Mucosa of rectum (tissue), 2 donors: Measurements from ENCODE around the gene ZKSCAN2.
A peak's percentile ranks its signal among the peaks of the same experiment; 100 is the strongest.

ENCODE experiments used
- H3K27ac ChIP-seq, 2 donors: one replicate each; pipeline ENCODE4 v1.7.0; 2013; ENCODE audit warnings: inconsistent platforms in 2 of 2, low read depth in 2 of 2, low read length in 2 of 2
- H3K27me3 ChIP-seq, 2 donors: one replicate each; pipeline ENCODE4 v1.7.0; 2013; ENCODE audit warnings: low read length in 2 of 2; ENCODE audit not compliant: control insufficient read depth in 2 of 2, insufficient read depth in 2 of 2
- H3K36me3 ChIP-seq, 2 donors: one replicate each; pipeline ENCODE4 v1.7.0; 2013; ENCODE audit warnings: low read length in 2 of 2; ENCODE audit not compliant: control insufficient read depth in 2 of 2, insufficient read depth in 2 of 2
- H3K4me1 ChIP-seq, 2 donors: one replicate each; pipeline ENCODE4 v1.7.0; 2013; ENCODE audit warnings: low read length in 2 of 2, mild to moderate bottlenecking in 1 of 2; ENCODE audit not compliant: control insufficient read depth in 2 of 2, insufficient read depth in 2 of 2
- H3K4me3 ChIP-seq, 2 donors: one replicate each; pipeline ENCODE4 v1.7.0; 2013; ENCODE audit warnings: low read length in 2 of 2
- H3K9ac ChIP-seq, 2 donors: one replicate each; pipeline ENCODE4 v1.7.0; 2013; ENCODE audit warnings: low read length in 2 of 2, low read depth in 1 of 2, mild to moderate bottlenecking in 1 of 2
- H3K9me3 ChIP-seq, 2 donors: one replicate each; pipeline ENCODE4 v1.7.0; 2013; ENCODE audit warnings: low read length in 2 of 2; ENCODE audit not compliant: control insufficient read depth in 2 of 2
- donor health status: healthy.
- donor health status: Normal muscosa, but diverticular disease.

The ZKSCAN2 gene

GRCh38 chr16:25265968-25266367 lies 8.3 kb upstream of the ZKSCAN2 start:
- Histone ChIP-seq H3K27ac (no peak overlapping the region), H3K9me3 (no peaks in the 10 kb centered on the region), H3K4me3 (no peak overlapping the region), H3K9ac (no peak overlapping the region), H3K36me3 (peaks cover 0 to 9% of the 10 kb centered on the region in 2 donors), H3K27me3 (no peaks in the 10 kb centered on the region), H3K4me1 (no peaks in the 10 kb centered on the region)

GRCh38 chr16:25264597-25264996 lies 7.0 kb upstream of the ZKSCAN2 start:
- Histone ChIP-seq H3K4me3 (no peak overlapping the region), H3K9ac (no peak overlapping the region), H3K36me3 (peaks cover 0 to 9% of the 10 kb centered on the region in 2 donors), H3K4me1 (no peaks in the 10 kb centered on the region), H3K27ac (no peak overlapping the region), H3K27me3 (no peaks in the 10 kb centered on the region), H3K9me3 (no peaks in the 10 kb centered on the region)

- H3K4me3 ChIP-seq, result no peak overlapping the region
- no peaks in the 10 kb centered on the region for H3K27me3 ChIP-seq
- H3K9ac ChIP-seq, result no peak overlapping the region
- H3K9me3 ChIP-seq, result no peaks in the 10 kb centered on the region
- peaks cover 14 to 20% of the 10 kb centered on the region in 2 donors for H3K4me1 ChIP-seq
- H3K36me3 ChIP-seq, result peaks cover 0 to 8% of the 10 kb centered on the region in 2 donors
- H3K27ac ChIP-seq, result no peak overlapping the region
These were observed 2.8 kb upstream of the ZKSCAN2 start for GRCh38 chr16:25260416-25260815.

GRCh38 chr16:25258861-25259179 lies 1.2 kb upstream of the ZKSCAN2 start:
- Histone ChIP-seq H3K4me3 (peak overlapping the region; percentile 74 to 86), H3K9ac (peak overlapping the region in 1 of 2 donors; percentile 96), H3K27ac (no peak overlapping the region), H3K36me3 (peaks cover 4 to 11% of the 10 kb centered on the region in 2 donors), H3K4me1 (peaks cover 20 to 21% of the 10 kb centered on the region in 2 donors), H3K9me3 (no peaks in the 10 kb centered on the region), H3K27me3 (no peaks in the 10 kb centered on the region)

GRCh38 chr16:25257956-25258860 lies 563 bp upstream of the ZKSCAN2 start:
- peak overlapping the region; percentile 74 to 86 for H3K4me3 ChIP-seq
- H3K27me3 ChIP-seq, result no peaks in the 10 kb centered on the region
- peaks cover 20 to 21% of the 10 kb centered on the region in 2 donors for H3K4me1 ChIP-seq
- peak overlapping the region; percentile 96 to 97 for H3K27ac ChIP-seq
- H3K9me3 ChIP-seq, result no peaks in the 10 kb centered on the region
- H3K36me3 ChIP-seq, result peaks cover 4 to 8% of the 10 kb centered on the region in 2 donors
- H3K9ac ChIP-seq, result peak overlapping the region; percentile 80 to 96

GRCh38 chr16:25256695-25257469 lies 763 bp downstream of the ZKSCAN2 start:
- Histone ChIP-seq H3K4me1 (peaks cover 20 to 21% of the 10 kb centered on the region in 2 donors), H3K27me3 (no peaks in the 10 kb centered on the region), H3K36me3 (peaks cover 7 to 11% of the 10 kb centered on the region in 2 donors), H3K9me3 (no peaks in the 10 kb centered on the region), H3K27ac (peak overlapping the region; percentile 96 to 97), H3K4me3 (peak overlapping the region; percentile 74 to 86), H3K9ac (peak overlapping the region; percentile 47 to 48)

- Histone ChIP-seq H3K4me1 (peaks cover 15 to 16% of the 10 kb centered on the region in 2 donors), H3K27me3 (no peaks in the 10 kb centered on the region), H3K36me3 (peaks cover 13 to 14% of the 10 kb centered on the region in 2 donors), H3K9me3 (no peaks in the 10 kb centered on the region), H3K27ac (no peak overlapping the region), H3K4me3 (no peak overlapping the region), H3K9ac (no peak overlapping the region)
These were observed 4.3 kb downstream of the ZKSCAN2 start for GRCh38 chr16:25253322-25253721.

GRCh38 chr16:25250467-25250866 lies 7.2 kb downstream of the ZKSCAN2 start:
- peaks cover 0 to 6% of the 10 kb centered on the region in 2 donors for H3K4me1 ChIP-seq
- no peak overlapping the region for H3K9ac ChIP-seq
- peaks cover 25% of the 10 kb centered on the region in 2 donors for H3K36me3 ChIP-seq
- no peak overlapping the region for H3K4me3 ChIP-seq
- no peak overlapping the region for H3K27ac ChIP-seq
- no peaks in the 10 kb centered on the region for H3K9me3 ChIP-seq
- H3K27me3 ChIP-seq, result no peaks in the 10 kb centered on the region

GRCh38 chr16:25235991-25236390 lies 21.7 kb downstream of the ZKSCAN2 start:
- Histone ChIP-seq H3K36me3 (peaks cover 3 to 8% of the 10 kb centered on the region in 2 donors), H3K27me3 (no peaks in the 10 kb centered on the region), H3K9me3 (no peaks in the 10 kb centered on the region), H3K4me1 (no peaks in the 10 kb centered on the region), H3K4me3 (no peak overlapping the region), H3K9ac (no peak overlapping the region), H3K27ac (no peak overlapping the region)

GRCh38 chr16:25228372-25228771 lies 29.3 kb downstream of the ZKSCAN2 start:
- Histone ChIP-seq H3K9ac (no peak overlapping the region), H3K27ac (no peak overlapping the region), H3K4me1 (no peaks in the 10 kb centered on the region), H3K36me3 (no peaks in the 10 kb centered on the region), H3K4me3 (no peak overlapping the region), H3K27me3 (no peaks in the 10 kb centered on the region), H3K9me3 (no peaks in the 10 kb centered on the region)
